ENCODE results near the gene GAN.

GAN gene

GRCh38 chr16:81435103-81435502 lies 120.3 kb downstream of the GAN start:
- no peak for DNase-seq

GRCh38 chr16:81435567-81435966 lies 120.8 kb downstream of the GAN start:
- DNase-seq, result no peak

- no peak for DNase-seq
Measured at GRCh38 chr16:81436386-81436785, 121.6 kb downstream of the GAN start.

- DNase-seq, result no peak
Measured at GRCh38 chr16:81437865-81438264, 123.1 kb downstream of the GAN start.
